AG10803 (cell line): ENCODE data around the gene CRACDL.
"Not testable (repeated sequence)": the region's sequence is repeated elsewhere in the genome, so short reads cannot be mapped to it uniquely, and the experiment has no call there.

Experiments used
- DNase-seq: peaks from one replicate; pipeline ENCODE4 v3.0.0; 2010; ENCODE audit warnings: low read depth
- H3K4me3 ChIP-seq: 2 replicates; pipeline ENCODE4 v1.5.1; 2011; ENCODE audit warnings: mild to moderate bottlenecking, low read length, control low read depth
- TF ChIP-seq, protein P1 (sequence below): conservative IDR thresholded peaks from 2 replicates; pipeline ENCODE4 v1.5.1; 2011; ENCODE audit warnings: mild to moderate bottlenecking, low read length, control low read depth, inconsistent platforms

Gene CRACDL

DNA sequence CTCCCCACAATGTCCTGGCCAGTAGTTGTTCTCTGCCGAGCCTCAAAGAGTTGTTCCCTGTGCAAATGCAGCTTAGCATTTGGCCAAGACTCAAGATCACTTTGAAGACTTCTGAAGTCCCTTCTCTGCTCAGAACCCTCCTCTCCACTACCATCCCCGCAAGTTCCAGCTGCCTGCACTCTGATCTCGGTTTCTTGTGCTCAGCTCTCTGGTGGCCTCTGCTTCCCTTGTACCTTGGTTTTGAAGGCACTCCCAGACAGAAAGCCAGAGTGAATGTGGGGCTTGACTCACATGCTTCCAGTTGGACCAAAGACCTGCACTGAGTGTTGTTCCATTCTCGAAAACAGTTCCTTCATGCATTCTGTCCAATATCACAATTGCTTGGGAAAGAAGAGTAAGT, 28.6 kb downstream of the CRACDL start:
- DNase-seq = no peak
- H3K4me3 ChIP-seq = no peak overlapping the region
- TF ChIP-seq, protein P1, sequence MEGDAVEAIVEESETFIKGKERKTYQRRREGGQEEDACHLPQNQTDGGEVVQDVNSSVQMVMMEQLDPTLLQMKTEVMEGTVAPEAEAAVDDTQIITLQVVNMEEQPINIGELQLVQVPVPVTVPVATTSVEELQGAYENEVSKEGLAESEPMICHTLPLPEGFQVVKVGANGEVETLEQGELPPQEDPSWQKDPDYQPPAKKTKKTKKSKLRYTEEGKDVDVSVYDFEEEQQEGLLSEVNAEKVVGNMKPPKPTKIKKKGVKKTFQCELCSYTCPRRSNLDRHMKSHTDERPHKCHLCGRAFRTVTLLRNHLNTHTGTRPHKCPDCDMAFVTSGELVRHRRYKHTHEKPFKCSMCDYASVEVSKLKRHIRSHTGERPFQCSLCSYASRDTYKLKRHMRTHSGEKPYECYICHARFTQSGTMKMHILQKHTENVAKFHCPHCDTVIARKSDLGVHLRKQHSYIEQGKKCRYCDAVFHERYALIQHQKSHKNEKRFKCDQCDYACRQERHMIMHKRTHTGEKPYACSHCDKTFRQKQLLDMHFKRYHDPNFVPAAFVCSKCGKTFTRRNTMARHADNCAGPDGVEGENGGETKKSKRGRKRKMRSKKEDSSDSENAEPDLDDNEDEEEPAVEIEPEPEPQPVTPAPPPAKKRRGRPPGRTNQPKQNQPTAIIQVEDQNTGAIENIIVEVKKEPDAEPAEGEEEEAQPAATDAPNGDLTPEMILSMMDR = no peak

DNA sequence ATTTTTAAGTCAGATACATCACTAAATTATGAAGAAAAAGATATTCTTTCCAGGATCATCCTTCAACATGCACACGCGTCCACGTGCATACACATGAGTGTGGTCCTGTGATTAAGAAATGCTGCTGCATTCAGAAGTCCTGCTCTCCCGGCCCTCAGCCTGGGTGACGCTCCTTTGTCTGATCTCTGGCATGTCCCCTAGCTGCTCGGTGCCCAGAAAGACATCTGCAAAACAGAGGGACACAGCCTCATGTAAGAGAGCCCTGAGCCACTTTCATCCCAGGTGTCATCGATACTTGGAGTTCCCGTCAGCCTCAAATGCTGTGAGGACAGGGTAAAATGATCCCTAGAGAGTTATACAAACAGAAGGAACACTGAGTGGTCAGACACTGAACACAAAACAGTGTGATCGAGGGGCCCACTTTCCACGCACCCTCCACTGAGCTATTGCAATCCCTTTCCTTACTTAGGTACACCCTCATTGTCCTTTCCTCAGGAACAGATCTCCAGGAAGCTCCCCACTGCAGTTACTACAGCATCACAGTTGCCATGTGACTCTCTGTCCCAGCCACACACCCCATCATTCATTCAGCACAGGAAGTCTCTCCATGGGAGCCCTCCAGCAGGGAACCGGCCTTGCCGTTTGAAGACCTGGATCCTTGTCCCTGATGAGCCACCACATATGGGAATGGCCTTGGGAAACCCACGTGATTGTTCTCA, 32.1 kb downstream of the CRACDL start:
- DNase-seq = no peak
- no peak overlapping the region for H3K4me3 ChIP-seq
- TF ChIP-seq, protein P1 = no peak

DNA sequence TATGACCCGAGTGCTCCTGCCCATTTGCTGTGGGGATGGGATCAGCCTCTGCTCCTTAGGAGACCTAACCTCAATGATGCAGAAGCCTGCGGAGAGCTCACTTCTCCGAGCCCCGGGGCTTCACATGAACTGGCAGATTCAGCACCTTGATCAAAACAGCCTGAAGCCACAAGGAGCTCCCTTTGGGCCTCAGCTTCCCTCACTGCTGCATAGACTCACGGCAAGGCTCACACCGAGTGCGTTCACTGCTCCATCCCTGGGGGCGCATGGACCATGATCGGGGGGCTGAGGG, 33.0 kb downstream of the CRACDL start:
- H3K4me3 ChIP-seq = no peak overlapping the region
- DNase-seq = no peak
- TF ChIP-seq, protein P1 = no peak

DNA sequence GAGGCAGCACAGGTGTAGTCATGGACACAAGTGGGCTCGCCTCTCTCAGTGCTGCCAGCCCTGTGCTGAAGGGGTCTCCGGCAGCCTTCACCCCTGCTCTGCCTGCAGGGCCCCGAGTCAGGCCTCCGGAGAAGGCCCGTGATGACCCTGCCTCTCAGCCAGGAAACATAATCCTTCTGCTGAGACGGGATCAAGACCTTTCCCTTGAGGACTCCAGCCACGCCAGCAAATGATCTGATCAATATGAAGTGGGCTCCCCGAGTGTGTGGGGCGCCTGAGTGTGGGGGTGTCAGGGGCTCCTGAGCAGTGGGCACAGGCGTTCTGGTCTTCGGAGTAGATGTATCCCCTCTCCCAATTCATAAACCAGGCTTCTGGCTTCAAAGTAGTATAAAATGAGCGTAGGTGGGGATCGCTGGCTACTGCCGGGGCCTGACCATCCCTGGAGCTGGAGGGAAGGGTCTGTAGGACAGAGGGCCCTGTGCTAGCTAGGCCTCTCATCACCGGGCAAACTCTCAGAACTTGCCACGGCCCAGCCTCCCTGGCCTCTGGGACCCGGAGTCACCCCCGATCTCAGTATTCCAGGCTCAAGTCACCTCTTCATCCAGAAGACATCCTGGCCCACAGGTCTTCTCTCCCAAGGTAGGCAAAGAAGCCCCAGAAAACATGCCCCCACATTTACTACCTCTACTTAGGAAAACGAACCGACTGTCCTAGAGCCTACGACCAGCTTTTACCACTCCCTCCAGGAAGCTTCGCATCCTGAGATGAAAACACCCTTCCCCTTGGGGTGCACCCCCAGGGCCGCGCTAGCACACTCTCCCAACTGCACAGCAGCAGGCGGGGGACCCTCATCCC, 33.6 kb downstream of the CRACDL start:
- no peak for DNase-seq
- H3K4me3 ChIP-seq = no peak overlapping the region
- TF ChIP-seq, protein P1 = no peak

DNA sequence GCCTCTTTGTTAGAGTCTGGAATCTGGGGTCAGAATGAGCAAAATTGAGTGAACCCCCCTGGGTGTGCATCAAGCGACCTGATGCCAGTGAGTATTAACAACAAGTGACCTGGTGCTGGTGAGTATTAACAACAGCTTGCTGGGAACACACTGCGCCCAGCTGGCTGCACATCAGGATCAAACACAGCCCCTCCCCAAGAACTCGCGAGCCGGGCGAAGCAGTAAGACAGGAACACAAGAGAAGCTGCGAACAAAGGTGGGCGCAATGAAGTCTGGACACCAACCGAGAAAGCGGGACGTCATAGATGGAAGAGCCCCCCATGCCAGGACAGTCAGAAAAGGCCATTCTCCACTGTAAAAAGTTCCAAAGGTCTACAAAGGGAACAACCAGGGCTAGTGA, 34.3 kb downstream of the CRACDL start:
- no peak for DNase-seq
- no peak overlapping the region for H3K4me3 ChIP-seq
- TF ChIP-seq, protein P1 = no peak

DNA sequence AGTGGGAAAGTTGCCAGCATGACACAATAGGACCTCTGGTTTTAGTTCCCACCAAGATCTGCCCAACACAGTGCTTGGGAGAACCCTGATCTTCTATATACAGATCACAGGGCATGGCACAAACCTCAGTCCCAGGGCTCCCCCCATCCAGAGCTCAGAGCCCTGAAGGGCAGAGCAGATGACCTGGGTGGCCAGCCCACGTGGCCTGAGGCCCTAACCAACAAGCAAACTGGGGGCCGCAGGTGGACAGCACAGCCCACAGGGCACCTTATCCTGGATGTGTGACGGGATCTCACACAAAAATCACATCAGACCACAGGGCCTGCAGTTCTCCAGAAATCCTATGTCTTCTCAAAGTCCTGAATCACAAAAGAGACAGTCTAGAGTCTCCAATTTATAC, 34.7 kb downstream of the CRACDL start:
- no peak for DNase-seq
- H3K4me3 ChIP-seq = no peak overlapping the region
- TF ChIP-seq, protein P1 = no peak

DNA sequence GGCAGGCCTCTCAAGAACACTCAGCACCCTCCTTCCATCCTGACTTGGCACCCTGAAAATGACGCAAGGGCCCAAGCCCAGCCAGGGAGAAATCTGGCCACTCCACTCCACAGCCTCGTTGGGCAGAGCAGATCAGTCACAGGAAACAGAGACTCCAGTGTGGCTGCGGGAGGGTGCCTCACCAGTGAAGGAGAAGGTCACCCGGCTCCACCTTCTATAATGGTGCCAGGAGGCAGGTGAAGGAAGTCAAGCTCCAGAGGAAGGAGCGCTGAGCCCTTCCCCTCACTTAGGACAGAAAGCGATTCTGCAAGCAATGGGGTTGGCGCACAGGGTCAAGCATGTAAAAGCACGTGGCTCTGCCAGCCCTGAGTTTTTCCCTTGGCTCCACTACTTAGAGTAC, 35.3 kb downstream of the CRACDL start:
- no peak for DNase-seq
- TF ChIP-seq, protein P1 = no peak
- H3K4me3 ChIP-seq = no peak overlapping the region

DNA sequence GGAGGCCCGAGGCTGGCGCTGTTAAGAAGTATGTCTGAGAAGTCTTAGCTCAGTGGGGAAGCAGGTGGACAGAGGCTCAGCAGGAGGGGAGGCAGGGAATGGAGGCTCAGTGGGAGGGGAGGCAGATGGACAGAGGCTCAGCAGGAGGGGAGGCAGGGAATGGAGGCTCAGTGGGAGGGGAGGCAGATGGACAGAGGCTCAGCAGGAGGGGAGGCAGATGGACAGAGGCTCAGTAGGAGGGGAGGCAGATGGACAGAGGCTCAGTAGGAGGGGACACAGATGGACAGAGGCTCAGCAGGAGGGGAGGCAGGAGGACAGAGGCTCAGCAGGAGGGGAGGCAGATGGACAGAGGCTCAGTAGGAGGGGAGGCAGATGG, 36.3 kb downstream of the CRACDL start:
- not testable (repeated sequence) for DNase-seq, H3K4me3 ChIP-seq
